Tongue (tissue), 2 donors: ENCODE data around the gene MRPL45. TPM values are rescaled to one million over a fixed set of nuclear protein-coding genes. Genes with fewer than 3 reads are reported as not detected.
A peak's percentile ranks its signal among the peaks of the same experiment; 100 is the strongest.

Source experiments
- DNase-seq: peaks from one replicate; pipeline ENCODE4 v3.0.0-alpha.2; 2015
- total RNA-seq: library from RNA; depleted of rRNA; stranded (reverse); fragments of >200 nt; gene quantifications from one replicate; pipeline ENCODE4 v1.2.3, GENCODE V29; 2014

Gene MRPL45
- total RNA-seq, 1 donor from 2014 or later = 33.5 TPM

- no peak for DNase-seq
These were observed 28.4 kb downstream of the MRPL45 start for GRCh38 chr17:38325221-38325851.

- no peak for DNase-seq
These were observed 30.2 kb downstream of the MRPL45 start for GRCh38 chr17:38326996-38327792.

- no peak for DNase-seq
These were observed 31.0 kb downstream of the MRPL45 start for GRCh38 chr17:38327936-38328335.

- no peak for DNase-seq
These were observed 31.7 kb downstream of the MRPL45 start for GRCh38 chr17:38328620-38329019.

GRCh38 chr17:38329284-38329683 is 32.3 kb downstream of the MRPL45 start:
- DNase-seq = no peak

GRCh38 chr17:38329808-38330730 is 33.1 kb downstream of the MRPL45 start:
- no peak for DNase-seq

GRCh38 chr17:38330941-38331411 is 34.0 kb downstream of the MRPL45 start:
- no peak for DNase-seq

- no peak for DNase-seq
These were observed 35.8 kb downstream of the MRPL45 start for GRCh38 chr17:38332735-38333134.

GRCh38 chr17:38333635-38334295 is 36.8 kb downstream of the MRPL45 start:
- DNase-seq = no peak

GRCh38 chr17:38334480-38335364 is 37.8 kb downstream of the MRPL45 start:
- no peak for DNase-seq

GRCh38 chr17:38336838-38337237 is 39.9 kb downstream of the MRPL45 start:
- DNase-seq = no peak

GRCh38 chr17:38338053-38338452 is 41.1 kb downstream of the MRPL45 start:
- no peak for DNase-seq

GRCh38 chr17:38338535-38338934 is 41.6 kb downstream of the MRPL45 start:
- DNase-seq = no peak

- DNase-seq = no peak
These were observed 42.9 kb downstream of the MRPL45 start for GRCh38 chr17:38339891-38340290.

- DNase-seq = peak; percentile 69
These were observed 44.2 kb downstream of the MRPL45 start for GRCh38 chr17:38341035-38341721.

- no peak for DNase-seq
These were observed 46.1 kb downstream of the MRPL45 start for GRCh38 chr17:38342886-38343607.

GRCh38 chr17:38343608-38344419 is 46.8 kb downstream of the MRPL45 start, which contains the start of gene GPR179:
TSS of gene GPR179 (minus strand) at chr17:38343956. CDS start at chr17:38343789, 167 bp downstream.
- no peak for DNase-seq

GRCh38 chr17:38344420-38344745 is 47.4 kb downstream of the MRPL45 start:
- no peak for DNase-seq

GRCh38 chr17:38345743-38346142 is 48.8 kb downstream of the MRPL45 start:
- DNase-seq = no peak
